OCI-LY1 (cell line): ENCODE measurements around the gene ZNF816.

Experiments
- H2AFZ ChIP-seq: fragments of 200-600 bp; sonication (generic), shearing (Covaris generic); 2 replicates; pipeline ENCODE4 v1.6.0; 2014; ENCODE audit warnings: antibody characterized with exemption, mild to moderate bottlenecking, low read length
- H3F3A ChIP-seq: fragments of 200-600 bp; sonication (generic), shearing (Covaris generic); 2 replicates; pipeline ENCODE4 v1.6.0; 2014; ENCODE audit warnings: mild to moderate bottlenecking, antibody characterized with exemption, low read length, moderate library complexity; ENCODE audit not compliant: insufficient read depth
- H3K27ac ChIP-seq: fragments of 200-600 bp; sonication (generic); 2 replicates; pipeline ENCODE4 v1.5.1; 2014; ENCODE audit warnings: low read length, mixed run types, mild to moderate bottlenecking, low read depth; ENCODE audit not compliant: poor library complexity, severe bottlenecking
- H3K27me3 ChIP-seq: fragments of 200-600 bp; sonication (generic); 2 replicates; pipeline ENCODE4 v1.6.0; 2014; ENCODE audit warnings: antibody characterized with exemption, mild to moderate bottlenecking, low read length, moderate library complexity; ENCODE audit not compliant: insufficient read depth
- H3K36me3 ChIP-seq: fragments of 200-600 bp; sonication (generic); 2 replicates; pipeline ENCODE4 v1.6.1; 2014; ENCODE audit warnings: mild to moderate bottlenecking, antibody characterized with exemption, low read length, moderate library complexity, mixed read lengths; ENCODE audit not compliant: insufficient read depth
- H3K4me1 ChIP-seq: fragments of 200-600 bp; sonication (generic); 2 replicates; pipeline ENCODE4 v1.5.1; 2014; ENCODE audit warnings: mild to moderate bottlenecking, low read length, moderate library complexity; ENCODE audit not compliant: insufficient read depth, severe bottlenecking
- H3K4me2 ChIP-seq: fragments of 200-600 bp; sonication (generic), shearing (Covaris generic); 2 replicates; pipeline ENCODE4 v1.6.1; 2014; ENCODE audit warnings: low read length
- H3K4me3 ChIP-seq: fragments of 200-600 bp; sonication (generic); 2 replicates; pipeline ENCODE4 v1.5.1; 2014; ENCODE audit warnings: low read length, low read depth, mild to moderate bottlenecking, mixed read lengths; ENCODE audit not compliant: poor library complexity, severe bottlenecking
- H3K79me2 ChIP-seq: fragments of 200-600 bp; shearing (Covaris generic); 2 replicates; pipeline ENCODE4 v1.6.1; 2016; ENCODE audit warnings: mixed run types, low read length, mixed read lengths; ENCODE audit not compliant: insufficient read depth
- H3K9ac ChIP-seq: fragments of 200-600 bp; sonication (generic), shearing (Covaris generic); 2 replicates; pipeline ENCODE4 v1.6.1; 2014; ENCODE audit warnings: mild to moderate bottlenecking, low read length, mixed read lengths
- H3K9me2 ChIP-seq: fragments of 200-600 bp; sonication (generic), shearing (Covaris generic); 2 replicates; pipeline ENCODE4 v1.6.1; 2014; ENCODE audit warnings: low read depth, mild to moderate bottlenecking, low read length, mixed read lengths
- H3K9me3 ChIP-seq: fragments of 200-600 bp; shearing (Covaris generic); 2 replicates; pipeline ENCODE4 v1.6.1; 2014; ENCODE audit warnings: low read length, mixed read lengths
- H4K20me1 ChIP-seq: fragments of 200-600 bp; sonication (generic), shearing (Covaris generic); 2 replicates; pipeline ENCODE4 v1.6.0; 2016; ENCODE audit warnings: mild to moderate bottlenecking, low read length; ENCODE audit not compliant: insufficient read depth
- CTCF ChIP-seq: fragments of 200-600 bp; sonication (generic), shearing (Covaris generic); IDR thresholded peaks from 2 replicates; pipeline ENCODE4 v1.5.1; 2017; ENCODE audit warnings: mild to moderate bottlenecking, antibody characterized with exemption, low read length, moderate library complexity, mixed read lengths
- EZH2 ChIP-seq: fragments of 200-600 bp; sonication (generic), shearing (Covaris generic); IDR thresholded peaks from 2 replicates; pipeline ENCODE4 v1.8.0; 2017; ENCODE audit warnings: borderline replicate concordance, mixed run types, mild to moderate bottlenecking, antibody characterized with exemption, low read length, moderate library complexity, mixed read lengths

The ZNF816 gene

GRCh38 chr19:52957591-52957990 lies 5.1 kb downstream of the ZNF816 start:
- H3K36me3 ChIP-seq, result peaks cover 80% of the 10 kb centered on the region
- H3K4me2 ChIP-seq, result no peak overlapping the region
- no peak overlapping the region for H3K4me3 ChIP-seq
- H3K79me2 ChIP-seq, result peaks cover 3% of the 10 kb centered on the region; the same call in 1 of the 2 replicates
- H2AFZ ChIP-seq, result no peak overlapping the region
- no peak for TF ChIP-seq EZH2
- TF ChIP-seq CTCF, result no peak
- H3K9me3 ChIP-seq, result peaks cover 32% of the 10 kb centered on the region
- H3K4me1 ChIP-seq, result peaks cover 12% of the 10 kb centered on the region
- no peaks in the 10 kb centered on the region for H3K9me2 ChIP-seq
- no peak overlapping the region for H3K27ac ChIP-seq
- H3K9ac ChIP-seq, result no peak overlapping the region
- H3F3A ChIP-seq, result no peaks in the 10 kb centered on the region
- H3K27me3 ChIP-seq, result no peaks in the 10 kb centered on the region
- H4K20me1 ChIP-seq, result no peaks in the 10 kb centered on the region

GRCh38 chr19:52956917-52957316 lies 5.8 kb downstream of the ZNF816 start:
- no peaks in the 10 kb centered on the region for H3K9me2 ChIP-seq
- no peaks in the 10 kb centered on the region for H3K27me3 ChIP-seq
- peaks cover 9% of the 10 kb centered on the region for H3K4me1 ChIP-seq
- H3K4me3 ChIP-seq, result no peak overlapping the region
- H3K9me3 ChIP-seq, result peaks cover 37% of the 10 kb centered on the region
- no peaks in the 10 kb centered on the region for H3F3A ChIP-seq
- H2AFZ ChIP-seq, result no peak overlapping the region
- no peak for TF ChIP-seq EZH2
- TF ChIP-seq CTCF, result no peak
- peaks cover 87% of the 10 kb centered on the region for H3K36me3 ChIP-seq
- H3K27ac ChIP-seq, result no peak overlapping the region
- H3K4me2 ChIP-seq, result no peak overlapping the region
- H3K79me2 ChIP-seq, result peaks cover 3% of the 10 kb centered on the region; the same call in 1 of the 2 replicates
- no peaks in the 10 kb centered on the region for H4K20me1 ChIP-seq
- no peak overlapping the region for H3K9ac ChIP-seq

- H3K9me3 ChIP-seq, result peaks cover 45% of the 10 kb centered on the region
- no peaks in the 10 kb centered on the region for H3K27me3 ChIP-seq
- H3K36me3 ChIP-seq, result peaks cover 48% of the 10 kb centered on the region
- no peak overlapping the region for H3K4me3 ChIP-seq
- H3K79me2 ChIP-seq, result no peaks in the 10 kb centered on the region
- no peak overlapping the region for H3K9ac ChIP-seq
- no peaks in the 10 kb centered on the region for H3K4me1 ChIP-seq
- TF ChIP-seq CTCF, result no peak
- no peaks in the 10 kb centered on the region for H3F3A ChIP-seq
- no peak overlapping the region for H2AFZ ChIP-seq
- no peak overlapping the region for H3K27ac ChIP-seq
- no peaks in the 10 kb centered on the region for H3K9me2 ChIP-seq
- H3K4me2 ChIP-seq, result no peak overlapping the region
- no peaks in the 10 kb centered on the region for H4K20me1 ChIP-seq
Measured at GRCh38 chr19:52949422-52949821, 13.3 kb downstream of the ZNF816 start.
